ENCODE data around the gene EML2.
"Not testable (repeated sequence)": the region's sequence is repeated elsewhere in the genome, so short reads cannot be mapped to it uniquely, and the experiment has no call there.

EML2 gene

DNA sequence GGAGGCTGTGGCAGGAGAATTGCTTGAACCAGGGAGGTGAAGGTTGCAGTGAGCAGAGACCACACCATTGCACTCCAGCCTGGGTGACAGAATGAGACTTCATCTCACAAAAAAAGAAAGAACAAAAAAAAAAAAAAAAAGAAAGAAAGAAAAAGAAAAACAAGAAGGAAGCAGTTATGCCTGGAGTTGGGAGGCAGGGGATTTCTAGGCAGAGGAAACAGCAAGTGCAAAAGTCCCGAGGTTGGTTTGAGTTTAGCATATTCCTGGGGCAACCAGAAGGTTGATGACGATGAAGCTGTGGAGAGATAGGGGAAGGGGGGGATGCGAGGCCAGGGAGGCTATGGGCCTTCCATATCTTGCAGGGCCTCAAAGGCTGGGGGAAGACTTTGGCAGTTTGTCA is 11.5 kb upstream of the EML2 start:
- no peak for DNase-seq

DNA sequence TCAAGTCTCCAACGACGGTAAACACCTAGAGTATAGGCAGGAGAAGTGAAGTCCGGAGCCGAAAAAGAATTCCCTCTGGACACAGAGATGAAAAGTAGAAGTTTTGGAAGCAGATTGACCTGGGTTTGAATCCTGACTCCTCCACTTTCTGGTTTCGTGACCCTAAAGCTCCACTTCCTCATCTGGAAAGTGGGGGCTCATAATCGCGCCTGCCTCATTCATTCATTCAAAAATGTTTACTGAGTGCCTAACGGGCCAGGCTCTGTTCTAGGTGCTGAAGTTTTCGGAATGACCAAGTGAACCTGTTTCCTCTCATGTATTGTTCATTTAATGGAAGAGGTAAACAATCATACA is 7.1 kb upstream of the EML2 start:
- no peak for DNase-seq

DNA sequence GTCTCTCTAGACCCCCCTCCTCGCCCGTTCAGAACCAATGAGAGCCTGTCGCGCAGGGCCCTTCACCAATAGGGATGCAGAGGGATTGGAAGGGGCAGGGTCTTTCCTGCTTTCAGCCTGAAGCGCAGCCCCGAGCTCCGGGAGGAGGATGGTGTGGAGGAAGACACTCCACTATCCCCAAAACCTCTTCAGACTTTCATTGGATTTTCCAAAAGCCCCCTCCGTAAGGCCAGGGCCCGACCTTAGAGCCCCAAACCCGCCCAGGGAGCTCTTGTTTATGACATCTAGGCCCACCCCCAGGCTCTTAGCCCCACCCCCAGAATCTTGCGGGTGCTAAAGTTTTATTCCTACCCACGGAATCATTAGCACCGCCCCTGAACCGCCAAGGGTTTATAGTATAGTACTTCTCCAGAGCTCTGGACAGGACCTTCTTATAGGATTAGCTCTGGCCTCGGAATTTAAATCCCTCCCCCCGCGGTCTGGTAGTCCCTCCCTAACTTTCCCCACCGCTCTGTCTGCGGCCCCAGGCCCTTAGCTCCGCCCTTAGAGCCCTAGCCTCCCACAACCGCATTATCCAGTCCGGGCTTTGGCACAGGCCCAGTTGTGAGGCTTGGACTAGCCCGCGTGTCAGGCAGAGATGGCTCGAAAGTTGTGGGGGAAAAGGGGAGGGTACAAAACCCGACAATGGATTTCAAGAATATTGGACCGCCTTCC is 6.6 kb upstream of the EML2 start:
- peak; percentile 75 to 90 for DNase-seq

DNA sequence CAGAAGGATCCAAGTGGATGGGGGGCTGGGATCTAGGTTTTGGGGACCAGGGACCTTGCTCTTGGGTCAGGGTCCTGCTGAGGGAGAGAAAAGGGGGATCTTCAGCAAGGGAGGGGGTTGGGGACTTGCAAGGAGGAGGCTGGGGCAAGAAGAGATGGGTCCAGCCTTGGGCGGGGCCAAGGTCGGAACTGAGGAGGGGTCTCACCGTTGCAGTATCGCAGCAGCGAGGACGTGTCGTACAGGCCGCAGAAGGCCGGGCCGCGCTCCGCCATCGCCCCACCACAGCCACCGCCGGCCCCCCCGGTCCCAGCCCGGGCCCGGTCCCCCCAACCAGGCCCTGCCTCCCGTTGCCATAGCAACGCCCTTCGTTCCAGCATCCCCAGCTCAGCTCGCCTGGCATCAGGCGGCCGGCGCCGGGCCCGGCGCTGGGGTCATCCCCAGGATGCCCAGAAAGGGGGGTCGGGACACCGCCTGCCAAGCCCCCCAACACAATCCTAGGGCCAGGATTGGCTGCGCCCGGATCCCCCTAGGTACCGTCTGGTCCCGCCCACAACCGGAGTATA is 6.0 kb upstream of the EML2 start:
- DNase-seq = no peak

DNA sequence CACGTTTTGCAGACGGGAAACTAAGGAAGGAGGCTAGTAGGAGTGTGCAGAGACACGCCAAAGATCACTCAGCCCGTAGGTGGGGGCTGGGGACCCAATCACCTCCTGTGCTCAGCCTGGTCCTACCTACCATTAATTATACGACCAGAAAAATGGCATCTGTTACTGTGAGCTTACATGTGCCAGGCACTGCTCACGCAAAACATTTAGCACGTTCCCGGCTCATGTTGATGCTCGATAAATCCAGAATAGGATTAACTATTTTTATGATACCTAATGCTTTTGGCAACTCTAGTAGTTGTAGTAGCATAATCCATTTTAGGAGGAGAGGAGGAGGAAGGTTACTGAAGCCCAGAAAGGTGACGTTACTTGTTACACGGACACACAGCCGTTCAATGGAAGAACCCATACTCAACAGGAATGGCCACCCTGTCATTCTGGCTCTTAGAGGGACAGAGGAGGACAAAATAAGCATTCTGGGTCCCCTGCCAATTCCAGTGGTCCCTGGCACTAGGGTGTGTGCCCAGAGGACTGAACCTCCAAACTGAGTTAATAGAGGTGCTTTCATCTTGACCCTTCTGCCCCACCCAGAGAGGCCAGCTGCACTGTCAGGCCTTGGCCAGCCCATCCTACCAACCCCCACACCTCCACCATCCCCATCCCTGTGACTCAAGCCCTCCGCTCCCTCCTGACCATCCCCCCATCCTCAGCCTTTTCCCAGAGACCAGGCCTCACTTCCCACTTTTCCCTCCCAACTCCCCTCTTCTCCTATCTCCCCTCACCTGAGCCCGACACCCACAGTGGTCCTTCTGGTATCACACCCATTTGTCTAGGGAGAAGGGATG is 5.0 kb upstream of the EML2 start:
- DNase-seq = no peak

DNA sequence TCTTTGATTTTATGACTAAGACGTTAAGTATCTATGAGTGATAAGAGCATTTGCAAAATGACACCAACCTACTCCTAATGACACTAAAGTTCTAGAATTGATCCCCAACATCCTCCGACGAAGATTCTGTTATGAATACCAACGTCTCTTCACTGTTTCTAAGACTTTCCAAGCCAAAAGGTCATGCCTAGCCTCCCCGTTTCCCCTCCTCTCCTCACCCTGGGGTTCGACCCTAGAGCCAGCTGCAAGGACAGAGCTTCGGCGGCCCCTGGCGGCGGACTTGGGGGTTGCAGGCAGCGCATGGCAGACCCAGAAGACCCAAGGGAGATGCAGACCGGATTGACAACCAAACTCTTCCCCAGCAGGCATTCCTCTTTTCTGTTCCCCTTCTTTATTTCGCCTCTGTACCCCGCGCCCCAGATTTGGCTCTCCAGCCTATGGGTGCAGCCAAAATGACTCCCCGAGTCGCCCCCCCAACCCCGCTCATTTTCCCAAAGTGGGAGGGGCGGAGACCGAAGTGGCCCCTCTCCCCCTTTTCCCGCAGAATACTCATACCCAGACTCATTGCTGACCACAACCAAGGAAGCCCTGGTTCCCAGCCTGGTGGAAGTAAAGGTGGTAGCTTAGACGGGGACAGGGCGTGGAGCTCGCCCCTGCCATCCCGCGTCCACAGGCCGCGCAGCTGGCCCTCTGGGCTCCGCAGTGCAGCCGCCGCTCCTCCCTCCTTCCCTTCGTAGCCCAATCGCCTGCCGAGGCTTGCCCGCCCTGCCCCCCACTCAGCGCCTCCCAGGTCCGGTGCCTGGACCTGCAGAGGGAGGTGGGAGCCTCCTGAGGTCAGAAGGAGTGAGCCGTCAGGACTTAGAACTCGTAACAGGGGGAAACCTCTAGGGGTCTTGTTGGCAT is 4.1 kb upstream of the EML2 start:
- DNase-seq = peak in 1 of 2 experiments; percentile 83

DNA sequence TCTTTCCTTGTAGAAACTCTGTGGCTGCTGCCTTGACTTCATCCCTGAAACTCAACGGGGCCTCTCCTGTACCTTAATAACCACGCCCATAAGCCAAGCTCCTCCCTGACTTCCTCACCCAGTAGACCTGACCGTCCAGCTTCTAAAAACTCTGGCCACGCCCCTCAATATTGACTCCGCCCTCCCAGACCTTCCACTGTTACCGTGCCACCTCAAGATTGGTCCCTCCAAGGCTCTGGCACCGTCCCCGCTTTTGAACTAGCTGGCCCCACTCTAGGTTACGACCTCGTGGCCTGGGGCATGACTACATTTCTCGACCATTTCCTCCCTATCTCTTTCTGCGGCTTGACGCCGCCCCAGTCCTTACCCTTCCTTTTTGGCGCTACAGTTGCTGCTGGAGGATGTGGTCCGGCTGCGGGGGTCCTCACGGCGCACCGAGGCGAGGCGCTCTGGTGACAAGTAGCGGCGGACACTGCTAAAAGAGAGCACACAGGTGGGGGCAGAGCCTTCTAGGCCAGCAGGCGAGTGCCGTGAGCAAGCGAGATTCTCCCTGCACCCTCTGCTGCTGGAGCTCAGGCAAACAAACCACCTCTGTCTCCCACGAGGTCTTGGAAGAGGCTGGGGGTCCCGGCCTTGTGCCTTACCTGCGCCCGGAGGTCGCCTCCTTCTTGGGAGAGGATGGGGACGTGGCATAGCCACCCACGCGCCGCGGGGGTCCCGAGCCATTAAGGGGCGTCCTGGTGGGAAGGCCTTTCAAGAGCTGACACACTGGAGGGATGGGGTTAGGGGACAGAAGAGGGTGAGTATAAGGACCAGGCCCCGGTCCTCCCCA is 2.3 kb upstream of the EML2 start:
- no peak for DNase-seq

DNA sequence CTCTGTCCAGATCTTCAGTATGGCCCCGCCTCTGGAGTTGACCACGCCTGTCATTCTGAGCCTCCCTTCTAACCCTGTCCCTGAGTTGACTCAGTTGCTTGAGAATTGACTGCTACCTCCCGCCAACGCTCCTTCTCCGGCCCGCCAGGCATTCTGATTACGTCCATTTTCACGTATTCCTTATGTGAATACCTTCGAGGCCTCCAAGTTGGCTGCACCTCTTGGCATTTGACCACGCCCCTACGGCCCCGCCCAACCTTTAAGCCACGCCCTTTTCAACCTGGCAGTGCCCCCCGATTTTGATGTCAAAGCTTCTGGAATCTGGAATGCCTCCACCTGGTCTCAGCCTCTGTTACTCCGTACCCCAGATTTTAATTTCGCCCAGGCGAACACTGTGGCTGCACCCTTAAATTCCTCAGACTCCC is 1.7 kb upstream of the EML2 start:
- DNase-seq = no peak

DNA sequence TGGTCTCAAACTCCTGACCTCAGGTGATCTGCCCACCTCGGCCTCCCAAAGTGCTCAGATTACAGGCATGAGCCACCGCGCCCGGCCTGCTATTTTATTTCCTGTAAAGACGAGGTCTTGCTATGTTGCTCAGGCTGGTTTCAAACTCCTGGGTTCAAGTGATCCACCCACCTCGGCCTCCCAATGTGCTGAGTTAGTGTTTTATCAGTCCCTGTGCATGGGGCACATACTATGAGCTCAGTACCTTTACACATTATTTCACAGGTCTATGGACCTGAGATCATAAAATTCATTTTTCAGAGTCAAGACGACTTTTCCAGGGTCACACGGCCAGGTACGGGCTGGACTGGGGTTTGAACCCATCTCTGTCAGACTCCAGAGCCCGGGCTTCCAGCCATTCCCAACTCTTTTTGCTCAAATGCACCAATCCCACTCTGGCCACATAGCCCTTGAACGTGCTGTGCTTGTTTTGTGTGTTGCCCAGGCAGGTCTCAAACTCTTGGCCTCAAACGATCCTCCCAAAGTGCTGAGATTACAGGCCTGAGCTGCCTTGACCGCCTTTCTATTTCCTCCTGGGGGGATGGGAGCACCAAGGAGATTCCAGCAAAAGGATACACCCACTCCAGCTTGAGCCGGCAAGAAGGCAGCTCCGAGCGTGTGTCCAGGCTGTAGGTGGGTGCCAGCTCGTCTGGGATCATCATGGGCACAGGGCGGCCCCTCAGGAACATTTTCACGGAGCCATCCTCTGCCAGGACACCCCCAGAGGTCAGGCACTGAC is 1.1 kb downstream of the EML2 start:
- DNase-seq = no peak

DNA sequence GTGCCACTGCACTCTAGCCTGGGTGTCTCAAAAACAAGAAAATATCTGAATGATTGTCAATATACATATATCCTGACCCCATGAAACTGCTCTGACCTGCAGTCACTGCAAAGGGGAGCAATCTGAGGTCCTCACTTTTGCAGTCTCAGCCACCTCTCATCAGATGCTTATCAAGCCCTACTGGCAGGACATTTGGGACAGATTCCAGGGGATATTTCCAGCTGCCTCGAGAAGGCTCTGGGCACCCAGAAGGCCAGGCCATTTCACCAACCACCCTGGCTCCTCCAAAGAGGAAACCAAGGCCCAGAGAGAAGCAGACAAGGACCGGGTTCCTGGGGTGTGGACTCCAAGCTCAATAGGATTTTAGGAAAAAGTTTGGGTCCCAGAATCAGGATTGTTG is 2.3 kb downstream of the EML2 start:
- no peak for DNase-seq

DNA sequence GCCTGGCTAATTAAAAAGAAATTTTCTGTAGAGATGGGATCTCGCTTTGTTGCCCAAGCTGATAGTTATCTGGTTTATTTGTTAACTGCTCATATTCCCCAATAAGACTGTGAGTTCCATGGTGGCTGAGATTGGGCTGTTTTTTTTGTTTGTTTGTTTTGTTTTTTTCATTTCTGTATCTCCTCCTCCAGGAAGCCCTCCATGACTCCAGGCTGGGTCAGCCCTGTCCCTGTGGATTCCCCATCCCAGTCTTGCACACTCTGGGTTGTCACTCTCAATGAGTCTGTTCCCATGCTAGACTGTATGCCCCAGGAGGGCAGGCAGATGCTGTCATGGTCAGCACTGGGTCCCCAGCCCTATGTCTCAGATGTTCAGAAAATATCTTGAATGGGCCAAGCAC is 2.9 kb downstream of the EML2 start:
- no peak for DNase-seq

DNA sequence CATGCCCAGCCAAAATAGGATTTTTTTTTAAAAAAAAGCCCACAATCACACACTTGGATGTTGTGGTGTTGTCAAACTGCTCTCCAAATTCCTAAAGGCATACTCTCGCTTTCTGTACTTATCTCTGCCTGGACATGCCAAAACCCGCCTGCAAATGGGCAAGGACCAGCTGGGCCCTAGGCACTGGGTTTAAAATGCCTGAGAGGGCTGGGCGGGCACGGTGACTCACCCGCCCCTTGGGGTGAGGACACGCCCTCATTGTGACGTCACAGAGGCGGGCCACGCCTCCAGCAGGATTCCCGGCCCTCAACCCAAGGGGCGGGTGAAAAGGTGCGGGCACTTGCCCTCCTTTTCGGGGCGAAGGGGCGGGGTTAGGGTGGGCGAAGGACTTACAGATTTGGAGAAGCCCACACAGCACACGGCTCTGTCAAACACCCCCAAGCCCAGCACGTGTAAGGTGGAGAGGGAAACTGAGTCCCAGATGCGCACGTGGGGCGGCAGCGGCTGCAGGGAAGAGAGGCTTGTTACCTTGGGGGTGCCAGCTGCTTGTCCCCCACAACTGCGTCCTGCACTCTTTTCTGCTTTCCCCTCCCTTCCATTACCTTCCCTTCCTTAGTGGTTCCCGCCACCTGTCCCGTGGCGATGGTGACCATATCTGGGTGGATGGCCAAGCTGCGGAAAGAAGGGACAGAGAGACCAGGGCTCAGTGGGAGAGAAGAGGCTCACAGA is 6.6 kb downstream of the EML2 start:
- DNase-seq = no peak

DNA sequence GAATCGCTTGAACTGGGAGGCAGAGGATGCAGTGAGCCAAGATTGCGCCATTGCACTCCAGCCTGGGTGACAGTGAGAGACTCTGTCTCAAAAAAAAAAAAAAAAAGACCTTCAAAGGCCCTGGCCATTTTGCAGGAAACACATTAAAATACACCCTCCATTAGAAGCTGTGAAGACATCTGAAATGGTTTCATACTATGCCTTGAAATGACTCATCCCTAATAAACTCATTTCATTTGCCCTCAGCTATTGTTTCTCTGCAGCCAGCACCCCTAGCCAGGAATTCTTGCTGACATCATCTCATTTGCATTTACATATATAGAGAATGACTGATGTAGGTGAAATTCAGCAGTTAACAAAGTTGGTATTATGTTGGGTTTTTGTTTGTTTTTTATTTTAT is 8.7 kb downstream of the EML2 start:
- no peak for DNase-seq

DNA sequence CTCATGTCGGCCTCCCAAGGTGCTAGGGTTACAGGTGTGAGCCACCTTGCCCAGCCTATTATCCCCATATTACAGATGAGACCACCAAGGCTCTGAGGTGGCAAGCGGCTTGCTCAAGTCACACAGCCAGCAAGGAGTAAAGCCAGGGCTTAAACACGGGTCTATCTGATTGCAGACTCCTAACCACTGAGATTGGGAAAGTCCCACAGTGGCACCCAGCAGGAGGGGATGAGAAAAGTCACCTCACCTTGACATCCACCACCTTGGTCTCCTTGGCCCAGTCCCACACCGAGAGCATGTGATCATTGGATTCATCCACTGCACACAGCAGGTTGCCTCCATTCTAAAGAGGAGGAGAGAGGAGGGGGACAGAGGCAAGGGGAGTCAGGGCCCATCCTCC is 9.5 kb downstream of the EML2 start:
- no peak for DNase-seq

DNA sequence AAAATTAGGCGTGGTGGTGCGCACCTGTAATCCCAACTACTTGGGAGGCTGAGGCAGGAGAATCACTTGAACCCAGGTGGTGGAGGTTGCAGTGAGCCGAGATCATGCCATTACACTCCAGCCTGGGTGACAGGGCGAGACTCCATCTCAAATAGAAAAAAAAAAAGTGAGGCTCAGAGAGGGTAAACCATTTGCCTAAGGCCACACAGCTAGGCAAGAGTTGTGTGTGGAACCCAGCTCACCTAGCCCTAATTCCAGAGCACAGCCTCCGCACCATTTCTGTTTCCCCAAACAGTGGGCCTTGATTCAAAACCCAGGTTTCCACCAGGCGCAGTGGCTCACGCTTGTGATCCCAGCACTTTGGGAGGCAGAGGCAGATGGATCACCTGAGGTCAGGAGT is 11.0 kb downstream of the EML2 start:
- DNase-seq = not testable (repeated sequence)

DNA sequence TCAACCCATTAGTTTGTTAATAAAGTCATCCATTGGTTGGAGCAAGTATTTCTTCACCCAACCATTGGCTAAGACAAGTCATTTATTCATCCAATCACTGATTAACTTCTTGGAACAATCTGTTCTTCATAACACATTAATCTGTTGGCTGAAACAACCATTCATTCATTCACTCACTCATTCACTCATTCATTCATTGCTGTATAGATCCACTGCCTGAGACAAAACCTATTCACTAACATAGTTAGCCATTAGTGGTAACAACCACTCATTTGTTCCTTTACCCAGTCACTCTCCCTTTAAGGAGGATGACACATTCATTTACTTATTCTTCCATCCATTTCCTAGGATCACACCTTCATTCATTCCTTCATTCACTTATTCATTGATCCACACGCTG is 15.2 kb downstream of the EML2 start:
- DNase-seq = no peak

DNA sequence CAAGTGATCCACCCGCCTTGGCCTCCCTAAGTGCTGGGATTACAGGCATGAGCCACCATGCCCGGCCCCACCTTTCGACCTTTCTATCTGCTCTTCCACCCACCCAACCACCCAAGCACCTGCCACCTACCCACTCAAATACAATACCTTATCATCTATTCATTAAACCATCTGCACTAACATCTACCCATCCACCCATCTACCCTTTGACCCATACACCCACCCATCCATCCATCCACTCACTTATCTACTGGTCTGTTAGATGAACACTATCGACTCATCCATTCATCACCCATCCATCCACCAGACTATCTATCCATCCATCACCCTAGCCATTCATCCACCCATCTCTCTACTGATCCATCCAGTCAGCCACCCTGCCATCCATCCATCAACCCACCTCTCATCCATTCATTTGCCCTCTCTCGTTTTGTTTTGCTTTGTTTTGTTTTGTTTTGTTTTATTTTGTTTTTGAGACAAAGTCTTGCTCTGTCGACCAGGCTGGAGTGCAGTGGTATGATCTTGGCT is 17.2 kb downstream of the EML2 start:
- no peak for DNase-seq

DNA sequence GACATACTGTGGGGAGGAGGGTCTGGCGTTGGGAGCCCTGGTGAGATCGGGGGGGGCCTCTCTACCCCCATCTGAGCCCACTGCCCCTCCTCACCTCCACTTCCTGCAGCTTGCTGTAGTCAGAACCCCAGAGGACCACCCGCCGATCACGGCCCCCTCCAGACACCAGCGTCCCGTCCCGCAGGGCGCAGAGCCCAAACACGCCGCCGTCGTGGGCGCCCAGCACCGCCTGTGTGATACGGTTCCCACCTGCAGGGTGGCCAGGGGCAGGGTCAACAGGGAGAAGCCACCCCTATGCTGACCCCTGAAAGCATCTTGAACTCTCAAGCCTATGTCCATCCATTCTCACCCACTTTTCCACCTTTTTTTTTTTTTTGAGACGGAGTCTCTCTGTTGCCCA is 17.8 kb downstream of the EML2 start:
- DNase-seq = no peak

DNA sequence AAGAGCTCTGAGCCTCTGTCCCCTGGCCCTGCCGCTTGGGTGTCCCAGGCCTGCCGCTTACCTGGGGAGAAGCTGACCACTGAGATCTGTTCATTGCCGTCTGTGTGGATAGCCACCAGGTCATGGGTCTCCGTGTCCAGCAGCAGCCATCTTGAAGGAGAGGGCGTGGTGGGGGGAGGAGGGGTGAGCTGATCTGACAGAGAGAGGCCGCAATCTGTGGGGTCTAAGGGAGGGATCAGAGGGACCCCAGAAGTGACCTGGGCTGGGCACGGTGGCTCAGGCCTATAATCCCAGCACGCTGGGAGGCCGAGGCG is 22.5 kb downstream of the EML2 start:
- no peak for DNase-seq
